Measurements from ENCODE around the gene NEDD4L.

DNA sequence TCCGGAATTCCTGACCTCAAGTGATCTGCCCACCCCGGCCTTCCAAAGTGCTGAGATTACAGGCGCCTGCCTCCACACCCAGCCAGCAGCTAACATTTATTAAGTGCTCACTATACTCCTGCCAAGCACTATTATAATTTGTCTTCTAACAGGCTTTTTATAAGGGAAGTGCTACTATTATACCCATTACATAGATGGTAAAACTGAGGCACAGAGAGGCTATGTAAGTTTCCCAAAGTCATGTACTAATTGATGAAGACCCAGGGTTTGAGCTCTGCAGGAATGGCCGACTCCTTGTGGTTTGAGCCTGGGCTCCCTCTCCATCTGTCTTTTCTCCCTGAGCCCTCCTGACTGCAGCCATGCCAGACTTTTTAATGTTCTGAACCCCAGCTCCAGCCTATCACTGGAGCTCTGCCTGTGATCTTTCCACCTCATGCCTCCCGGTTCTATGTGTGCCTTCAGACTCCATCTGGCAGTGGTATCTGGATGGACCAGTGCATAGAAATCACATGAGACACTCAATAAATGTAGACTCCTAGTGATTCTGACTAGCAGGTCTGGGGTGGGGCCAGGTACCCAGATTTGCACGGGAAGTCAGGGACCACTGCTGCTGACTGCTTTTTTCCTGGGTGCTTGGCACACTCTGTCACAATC lies 197.1 kb downstream of the NEDD4L start:
- TF ChIP-seq, protein P1, sequence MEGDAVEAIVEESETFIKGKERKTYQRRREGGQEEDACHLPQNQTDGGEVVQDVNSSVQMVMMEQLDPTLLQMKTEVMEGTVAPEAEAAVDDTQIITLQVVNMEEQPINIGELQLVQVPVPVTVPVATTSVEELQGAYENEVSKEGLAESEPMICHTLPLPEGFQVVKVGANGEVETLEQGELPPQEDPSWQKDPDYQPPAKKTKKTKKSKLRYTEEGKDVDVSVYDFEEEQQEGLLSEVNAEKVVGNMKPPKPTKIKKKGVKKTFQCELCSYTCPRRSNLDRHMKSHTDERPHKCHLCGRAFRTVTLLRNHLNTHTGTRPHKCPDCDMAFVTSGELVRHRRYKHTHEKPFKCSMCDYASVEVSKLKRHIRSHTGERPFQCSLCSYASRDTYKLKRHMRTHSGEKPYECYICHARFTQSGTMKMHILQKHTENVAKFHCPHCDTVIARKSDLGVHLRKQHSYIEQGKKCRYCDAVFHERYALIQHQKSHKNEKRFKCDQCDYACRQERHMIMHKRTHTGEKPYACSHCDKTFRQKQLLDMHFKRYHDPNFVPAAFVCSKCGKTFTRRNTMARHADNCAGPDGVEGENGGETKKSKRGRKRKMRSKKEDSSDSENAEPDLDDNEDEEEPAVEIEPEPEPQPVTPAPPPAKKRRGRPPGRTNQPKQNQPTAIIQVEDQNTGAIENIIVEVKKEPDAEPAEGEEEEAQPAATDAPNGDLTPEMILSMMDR (IDR thresholded peaks at IDR 0.05; ENCODE audit: insufficient read depth, low read depth, low read length): no peak
- no peak for TF ChIP-seq EZH2 (IDR thresholded peaks at IDR 0.05; ENCODE audit: insufficient read depth, low read length)
